Natural killer cell treated with Interleukin-12 subunit alpha and Interleukin-12 subunit beta and Interleukin-15 and Interleukin-18, amount 100 ng/mL, for 72 hours (primary cell): Measurements from ENCODE around the gene COX7B2. TPM values are rescaled to one million over a fixed set of nuclear protein-coding genes. Genes with fewer than 3 reads are reported as not detected.

Experiments
- ATAC-seq, 2 donors: fragments of 150-1000 bp; cut with Tn5 transposase in 1 of 2; sonication (Bioruptor Pico), chemical (Tn5 transposase) in 1 of 2; 2 replicates each; pipeline ENCODE4 v1.10.0; 2021
- DNase-seq: peaks from one replicate; pipeline ENCODE4 v3.0.0; 2022; ENCODE audit warnings: low spot score
- H3K27ac Mint-ChIP-seq, 2 donors: 1 replicate in 1 of 2; 2 replicates in 1 of 2; pipeline ENCODE4 v1.8.0; 2022; ENCODE audit warnings: mixed read lengths in 2 of 2, mild to moderate bottlenecking in 1 of 2, moderate library complexity in 1 of 2
- H3K27me3 Mint-ChIP-seq, 2 donors: 1 replicate in 1 of 2; 2 replicates in 1 of 2; pipeline ENCODE4 v1.8.0; 2022; ENCODE audit warnings: mixed read lengths in 2 of 2
- H3K36me3 Mint-ChIP-seq: one replicate; pipeline ENCODE4 v1.8.0; 2022; ENCODE audit warnings: mixed read lengths
- H3K4me1 Mint-ChIP-seq, 2 donors: 1 replicate in 1 of 2; 2 replicates in 1 of 2; pipeline ENCODE4 v1.8.0; 2022; ENCODE audit warnings: low read depth in 2 of 2, mixed read lengths in 2 of 2, mild to moderate bottlenecking in 1 of 2
- H3K4me3 Mint-ChIP-seq: one replicate; pipeline ENCODE4 v1.8.0; 2022; ENCODE audit warnings: mixed read lengths
- H3K9me3 Mint-ChIP-seq: 2 replicates; pipeline ENCODE4 v1.8.0; 2022; ENCODE audit warnings: mixed read lengths
- total RNA-seq, 2 donors: library from RNA; stranded (reverse); gene quantifications; one replicate each; pipeline ENCODE4 v1.2.3, GENCODE V29; 2022

COX7B2 gene
- total RNA-seq, 2 donors from 2014 or later = not detected

- ATAC-seq (no peak), DNase-seq (no peak)
- H3K27ac Mint-ChIP-seq = no peak overlapping the region
- no peaks in the 10 kb centered on the region for H3K36me3 Mint-ChIP-seq
- no peak overlapping the region for H3K4me3 Mint-ChIP-seq
- peaks cover 7 to 13% of the 10 kb centered on the region in 2 donors for H3K27me3 Mint-ChIP-seq
- no peaks in the 10 kb centered on the region for H3K9me3 Mint-ChIP-seq
- no peaks in the 10 kb centered on the region for H3K4me1 Mint-ChIP-seq
Measured at GRCh38 chr4:46852800-46853199, 56.2 kb downstream of the COX7B2 start.

- H3K27ac Mint-ChIP-seq = no peak overlapping the region
- H3K36me3 Mint-ChIP-seq = no peaks in the 10 kb centered on the region
- peaks cover 7 to 13% of the 10 kb centered on the region in 2 donors for H3K27me3 Mint-ChIP-seq
- DNase-seq = no peak
- H3K9me3 Mint-ChIP-seq = no peaks in the 10 kb centered on the region
- no peak overlapping the region for H3K4me3 Mint-ChIP-seq
- ATAC-seq = no peak
- H3K4me1 Mint-ChIP-seq = no peaks in the 10 kb centered on the region
Measured at GRCh38 chr4:46850026-46850425, 59.0 kb downstream of the COX7B2 start.

- no peak for ATAC-seq
Measured at GRCh38 chr4:46844325-46844917, 64.6 kb downstream of the COX7B2 start.

GRCh38 chr4:46839128-46839527 is 69.9 kb downstream of the COX7B2 start:
- peak overlapping the region; percentile 48 for H3K4me3 Mint-ChIP-seq
- peak overlapping the region; percentile 56 to 61 for H3K27ac Mint-ChIP-seq
- H3K4me1 Mint-ChIP-seq = peaks cover 8 to 17% of the 10 kb centered on the region in 2 donors
- DNase-seq (no peak), ATAC-seq (peak; percentile 61 to 67)
- no peaks in the 10 kb centered on the region for H3K9me3 Mint-ChIP-seq
- H3K36me3 Mint-ChIP-seq = no peaks in the 10 kb centered on the region
- H3K27me3 Mint-ChIP-seq = no peaks in the 10 kb centered on the region

More at GRCh38 chr4:46844325-46844917, 64.6 kb downstream of the COX7B2 start:
- Mint-ChIP-seq H3K27me3 (no peaks in the 10 kb centered on the region), H3K4me1 (peaks cover 2 to 7% of the 10 kb centered on the region in 2 donors), H3K4me3 (no peak overlapping the region), H3K27ac (no peak overlapping the region), H3K9me3 (no peaks in the 10 kb centered on the region), H3K36me3 (no peaks in the 10 kb centered on the region)
- no peak for DNase-seq

- Mint-ChIP-seq H3K27ac (no peak overlapping the region), H3K36me3 (no peaks in the 10 kb centered on the region), H3K9me3 (no peaks in the 10 kb centered on the region), H3K4me3 (no peak overlapping the region), H3K4me1 (peaks cover 8 to 17% of the 10 kb centered on the region in 2 donors), H3K27me3 (peaks cover 0 to 8% of the 10 kb centered on the region in 2 donors)
- ATAC-seq = no peak
- DNase-seq = no peak
Measured at GRCh38 chr4:46837639-46838038, 71.4 kb downstream of the COX7B2 start.

GRCh38 chr4:46836584-46836983 is 72.5 kb downstream of the COX7B2 start:
- H3K27me3 Mint-ChIP-seq = peaks cover 0 to 8% of the 10 kb centered on the region in 2 donors
- DNase-seq (no peak), ATAC-seq (no peak)
- no peaks in the 10 kb centered on the region for H3K9me3 Mint-ChIP-seq
- no peak overlapping the region for H3K4me3 Mint-ChIP-seq
- no peaks in the 10 kb centered on the region for H3K36me3 Mint-ChIP-seq
- peaks cover 8 to 17% of the 10 kb centered on the region in 2 donors for H3K4me1 Mint-ChIP-seq
- no peak overlapping the region for H3K27ac Mint-ChIP-seq

GRCh38 chr4:46830971-46831454 is 78.0 kb downstream of the COX7B2 start:
- H3K27me3 Mint-ChIP-seq = peaks cover 12% of the 10 kb centered on the region in 2 donors
- ATAC-seq = no peak
- H3K4me3 Mint-ChIP-seq = no peak overlapping the region
- no peaks in the 10 kb centered on the region for H3K9me3 Mint-ChIP-seq
- no peak for DNase-seq
- no peaks in the 10 kb centered on the region for H3K4me1 Mint-ChIP-seq
- no peak overlapping the region for H3K27ac Mint-ChIP-seq
- no peaks in the 10 kb centered on the region for H3K36me3 Mint-ChIP-seq

- ATAC-seq (no peak), DNase-seq (no peak)
- Mint-ChIP-seq H3K27ac (no peak overlapping the region), H3K9me3 (no peaks in the 10 kb centered on the region), H3K27me3 (peaks cover 0 to 5% of the 10 kb centered on the region in 2 donors), H3K36me3 (no peaks in the 10 kb centered on the region), H3K4me1 (no peaks in the 10 kb centered on the region), H3K4me3 (no peak overlapping the region)
Measured at GRCh38 chr4:46820154-46820553, 88.9 kb downstream of the COX7B2 start.

- no peaks in the 10 kb centered on the region for H3K27me3 Mint-ChIP-seq
- no peaks in the 10 kb centered on the region for H3K36me3 Mint-ChIP-seq
- no peaks in the 10 kb centered on the region for H3K4me1 Mint-ChIP-seq
- no peak overlapping the region for H3K4me3 Mint-ChIP-seq
- no peak for DNase-seq
- no peaks in the 10 kb centered on the region for H3K9me3 Mint-ChIP-seq
- no peak overlapping the region for H3K27ac Mint-ChIP-seq
- no peak for ATAC-seq
Measured at GRCh38 chr4:46819095-46819494, 90.0 kb downstream of the COX7B2 start.

- Mint-ChIP-seq H3K27me3 (no peaks in the 10 kb centered on the region), H3K36me3 (no peaks in the 10 kb centered on the region), H3K4me3 (no peak overlapping the region), H3K9me3 (no peaks in the 10 kb centered on the region), H3K4me1 (no peaks in the 10 kb centered on the region), H3K27ac (no peak overlapping the region)
- DNase-seq = no peak
- no peak for ATAC-seq
Measured at GRCh38 chr4:46818604-46819003, 90.4 kb downstream of the COX7B2 start.

GRCh38 chr4:46817806-46818205 is 91.2 kb downstream of the COX7B2 start:
- DNase-seq = no peak
- H3K4me1 Mint-ChIP-seq = no peaks in the 10 kb centered on the region
- ATAC-seq = no peak
- no peaks in the 10 kb centered on the region for H3K9me3 Mint-ChIP-seq
- peaks cover 0 to 3% of the 10 kb centered on the region in 2 donors for H3K27me3 Mint-ChIP-seq
- no peaks in the 10 kb centered on the region for H3K36me3 Mint-ChIP-seq
- no peak overlapping the region for H3K27ac Mint-ChIP-seq
- no peak overlapping the region for H3K4me3 Mint-ChIP-seq

GRCh38 chr4:46804781-46805413 is 104.1 kb downstream of the COX7B2 start:
- peaks cover 5% of the 10 kb centered on the region for H3K9me3 Mint-ChIP-seq
- peaks cover 0 to 4% of the 10 kb centered on the region in 2 donors for H3K27me3 Mint-ChIP-seq
- no peak for ATAC-seq
- no peak overlapping the region for H3K4me3 Mint-ChIP-seq
- H3K36me3 Mint-ChIP-seq = no peaks in the 10 kb centered on the region
- H3K27ac Mint-ChIP-seq = no peak overlapping the region
- no peaks in the 10 kb centered on the region for H3K4me1 Mint-ChIP-seq
- no peak for DNase-seq

GRCh38 chr4:46793036-46793435 is 116.0 kb downstream of the COX7B2 start:
- no peak overlapping the region for H3K4me3 Mint-ChIP-seq
- peaks cover 0 to 2% of the 10 kb centered on the region in 2 donors for H3K27me3 Mint-ChIP-seq
- DNase-seq (no peak), ATAC-seq (no peak)
- no peak overlapping the region for H3K27ac Mint-ChIP-seq
- peaks cover 7% of the 10 kb centered on the region for H3K9me3 Mint-ChIP-seq
- H3K36me3 Mint-ChIP-seq = no peaks in the 10 kb centered on the region
- H3K4me1 Mint-ChIP-seq = no peaks in the 10 kb centered on the region

GRCh38 chr4:46781434-46782092 is 127.5 kb downstream of the COX7B2 start:
- Mint-ChIP-seq H3K4me1 (no peaks in the 10 kb centered on the region), H3K4me3 (no peak overlapping the region), H3K27ac (no peak overlapping the region), H3K9me3 (no peaks in the 10 kb centered on the region), H3K27me3 (no peaks in the 10 kb centered on the region), H3K36me3 (no peaks in the 10 kb centered on the region)
- no peak for DNase-seq
- peak; percentile 6 to 43 for ATAC-seq
